ENCODE results near the gene CTLA4. TPM values are rescaled to one million over a fixed set of nuclear protein-coding genes. Genes with fewer than 3 reads are reported as not detected.

CTLA4 gene
- total RNA-seq, result not detected

DNA sequence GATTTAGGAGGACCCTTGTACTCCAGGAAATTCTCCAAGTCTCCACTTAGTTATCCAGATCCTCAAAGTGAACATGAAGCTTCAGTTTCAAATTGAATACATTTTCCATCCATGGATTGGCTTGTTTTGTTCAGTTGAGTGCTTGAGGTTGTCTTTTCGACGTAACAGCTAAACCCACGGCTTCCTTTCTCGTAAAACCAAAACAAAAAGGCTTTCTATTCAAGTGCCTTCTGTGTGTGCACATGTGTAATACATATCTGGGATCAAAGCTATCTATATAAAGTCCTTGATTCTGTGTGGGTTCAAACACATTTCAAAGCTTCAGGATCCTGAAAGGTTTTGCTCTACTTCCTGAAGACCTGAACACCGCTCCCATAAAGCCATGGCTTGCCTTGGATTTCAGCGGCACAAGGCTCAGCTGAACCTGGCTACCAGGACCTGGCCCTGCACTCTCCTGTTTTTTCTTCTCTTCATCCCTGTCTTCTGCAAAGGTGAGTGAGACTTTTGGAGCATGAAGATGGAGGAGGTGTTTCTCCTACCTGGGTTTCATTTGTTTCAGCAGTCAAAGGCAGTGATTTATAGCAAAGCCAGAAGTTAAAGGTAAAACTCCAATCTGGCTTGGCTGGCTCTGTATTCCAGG is at the start of gene CTLA4:
CTLA4 (plus strand) TSS at position 211 of the 640 bp plus-strand sequence; CDS start at position 383, 172 bp downstream.
- Histone ChIP-seq H3K9ac (ENCODE audit: low read depth in 1 of 3, low read length in 3 of 3) (no peak within 1 kb of the TSS), H3K36me3 (ENCODE audit: control insufficient read depth in 3 of 3, insufficient read depth in 3 of 3, low read length in 3 of 3) (no peaks in the 10 kb centered on the region), H3K4me3 (ENCODE audit: low read length in 3 of 3) (no peak within 1 kb of the TSS), H3K9me3 (ENCODE audit: control insufficient read depth in 3 of 3, low read length in 3 of 3) (no peaks in the 10 kb centered on the region), H3K4me1 (ENCODE audit: control insufficient read depth in 3 of 3, insufficient read depth in 3 of 3, low read length in 3 of 3) (peaks cover 0 to 4% (median 0%) of the 10 kb centered on the region in 3 donors), H3K27me3 (ENCODE audit: control insufficient read depth in 3 of 3, insufficient read depth in 3 of 3, low read length in 3 of 3) (no peaks in the 10 kb centered on the region), H3K27ac (ENCODE audit: low read depth, low read length) (no peak within 1 kb of the TSS)

DNA sequence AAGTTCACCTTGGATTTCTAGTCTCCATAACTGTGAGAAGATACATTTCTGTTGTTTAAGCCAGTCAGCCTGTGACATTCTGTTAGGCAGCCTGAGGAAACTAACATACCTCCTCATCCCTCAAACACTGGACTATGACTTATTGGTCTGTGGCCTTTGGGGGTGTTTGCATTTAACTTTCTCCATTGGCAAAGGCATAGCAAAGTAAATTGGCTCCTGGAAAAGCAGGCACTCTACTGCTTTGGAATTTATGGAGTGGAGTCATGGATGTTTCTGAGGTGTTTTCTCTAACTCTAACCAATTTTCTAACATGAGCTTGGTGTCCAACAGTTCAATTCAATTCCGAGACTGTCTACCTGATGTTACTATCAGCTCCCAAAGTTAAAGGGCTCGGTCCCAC is 48.9 kb upstream of the CTLA4 start:
- Histone ChIP-seq H3K36me3 (ENCODE audit: control insufficient read depth in 3 of 3, insufficient read depth in 3 of 3, low read length in 3 of 3) (no peaks in the 10 kb centered on the region), H3K9me3 (ENCODE audit: control insufficient read depth in 3 of 3, low read length in 3 of 3) (no peaks in the 10 kb centered on the region), H3K4me3 (ENCODE audit: low read length in 3 of 3) (no peak overlapping the region), H3K27ac (ENCODE audit: low read depth, low read length) (no peak overlapping the region), H3K27me3 (ENCODE audit: control insufficient read depth in 3 of 3, insufficient read depth in 3 of 3, low read length in 3 of 3) (no peaks in the 10 kb centered on the region), H3K9ac (ENCODE audit: low read depth in 1 of 3, low read length in 3 of 3) (no peak overlapping the region), H3K4me1 (ENCODE audit: control insufficient read depth in 3 of 3, insufficient read depth in 3 of 3, low read length in 3 of 3) (peaks cover 23 to 37% (median 30%) of the 10 kb centered on the region in 3 donors)

DNA sequence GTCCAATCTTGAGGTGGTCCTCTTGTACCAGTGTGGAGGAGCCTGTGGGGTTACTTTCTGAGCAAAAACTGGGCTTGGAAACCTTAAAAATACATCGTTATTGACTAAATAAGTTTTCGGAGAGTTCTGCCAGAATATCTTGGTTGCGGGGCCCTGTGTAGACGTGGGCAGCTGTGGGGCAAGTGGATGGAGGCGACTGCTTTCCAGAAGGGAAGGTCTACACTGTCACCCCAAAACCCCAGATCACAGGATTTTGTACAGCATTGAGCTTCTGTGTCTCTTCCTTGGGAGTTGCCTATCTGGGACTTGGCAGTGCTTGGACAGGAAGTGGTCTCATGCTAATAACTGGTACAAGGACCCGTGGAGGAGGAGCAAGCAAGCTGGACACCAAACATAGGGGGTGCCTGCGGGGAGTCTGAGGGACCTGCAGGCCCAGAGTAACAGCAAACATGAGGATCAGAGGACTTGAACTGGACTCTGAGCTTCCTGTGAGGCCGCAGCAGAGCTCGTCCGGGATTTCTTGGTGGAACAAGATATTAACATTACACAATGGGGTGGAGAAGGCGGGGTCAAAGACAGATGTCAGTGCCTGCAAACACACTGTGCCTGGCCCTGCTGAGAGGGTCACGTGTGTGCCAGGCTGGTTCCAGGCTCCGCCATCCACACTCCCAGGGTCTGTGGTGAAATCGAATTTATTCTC is 48.0 kb upstream of the CTLA4 start:
- Histone ChIP-seq H3K27ac (ENCODE audit: low read depth, low read length) (no peak overlapping the region), H3K4me3 (ENCODE audit: low read length in 3 of 3) (no peak overlapping the region), H3K4me1 (ENCODE audit: control insufficient read depth in 3 of 3, insufficient read depth in 3 of 3, low read length in 3 of 3) (peaks cover 23 to 37% (median 30%) of the 10 kb centered on the region in 3 donors), H3K9ac (ENCODE audit: low read depth in 1 of 3, low read length in 3 of 3) (no peak overlapping the region), H3K36me3 (ENCODE audit: control insufficient read depth in 3 of 3, insufficient read depth in 3 of 3, low read length in 3 of 3) (no peaks in the 10 kb centered on the region), H3K9me3 (ENCODE audit: control insufficient read depth in 3 of 3, low read length in 3 of 3) (no peaks in the 10 kb centered on the region), H3K27me3 (ENCODE audit: control insufficient read depth in 3 of 3, insufficient read depth in 3 of 3, low read length in 3 of 3) (no peaks in the 10 kb centered on the region)

DNA sequence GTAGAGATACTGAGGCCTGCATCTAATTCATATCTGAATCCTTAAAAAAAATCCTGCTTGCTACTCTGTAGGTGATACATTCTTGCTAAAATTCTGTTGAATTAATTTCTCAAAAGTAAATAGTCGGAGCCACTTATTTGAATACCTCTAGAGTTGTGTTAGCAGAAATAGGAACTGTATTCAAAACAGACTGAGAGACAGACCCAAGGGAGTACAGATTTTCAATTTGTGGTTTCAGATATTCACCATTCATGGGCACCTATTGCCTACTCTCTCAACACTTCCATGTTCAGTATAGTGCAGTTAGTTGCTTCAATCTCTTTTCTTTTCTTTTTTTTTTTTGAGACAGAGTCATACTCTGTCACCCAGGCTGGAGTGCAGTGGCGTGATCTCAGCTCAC is 46.6 kb upstream of the CTLA4 start:
- Histone ChIP-seq H3K36me3 (ENCODE audit: control insufficient read depth in 3 of 3, insufficient read depth in 3 of 3, low read length in 3 of 3) (no peaks in the 10 kb centered on the region), H3K9me3 (ENCODE audit: control insufficient read depth in 3 of 3, low read length in 3 of 3) (no peaks in the 10 kb centered on the region), H3K4me3 (ENCODE audit: low read length in 3 of 3) (no peak overlapping the region), H3K4me1 (ENCODE audit: control insufficient read depth in 3 of 3, insufficient read depth in 3 of 3, low read length in 3 of 3) (peaks cover 19 to 26% (median 25%) of the 10 kb centered on the region in 3 donors), H3K27ac (ENCODE audit: low read depth, low read length) (no peak overlapping the region), H3K27me3 (ENCODE audit: control insufficient read depth in 3 of 3, insufficient read depth in 3 of 3, low read length in 3 of 3) (no peaks in the 10 kb centered on the region), H3K9ac (ENCODE audit: low read depth in 1 of 3, low read length in 3 of 3) (no peak overlapping the region)

DNA sequence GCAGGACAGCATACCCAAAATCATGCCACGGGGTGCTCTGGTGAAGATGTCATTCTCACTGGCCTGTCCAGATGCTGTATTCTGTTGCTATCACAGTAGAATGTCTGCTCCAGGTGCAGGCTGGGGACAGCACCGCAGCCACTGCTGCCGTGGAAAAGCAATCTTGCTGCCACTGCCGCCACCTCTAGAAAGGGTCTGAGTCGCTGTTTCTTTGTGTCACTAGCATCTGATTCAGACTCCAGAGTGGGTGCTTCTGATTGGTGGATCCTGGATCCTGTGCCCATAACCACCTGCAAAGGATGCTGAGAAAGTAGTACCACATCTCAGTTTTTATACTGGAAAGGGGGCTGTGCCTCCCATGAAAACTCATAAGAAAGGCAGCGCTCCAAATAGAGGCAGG is 45.3 kb upstream of the CTLA4 start:
- no peak overlapping the region for H3K4me3 ChIP-seq (ENCODE audit: low read length in 3 of 3)
- H3K4me1 ChIP-seq (ENCODE audit: control insufficient read depth in 3 of 3, insufficient read depth in 3 of 3, low read length in 3 of 3), result peaks cover 7 to 15% (median 13%) of the 10 kb centered on the region in 3 donors
- no peak overlapping the region for H3K9ac ChIP-seq (ENCODE audit: low read depth in 1 of 3, low read length in 3 of 3)
- no peaks in the 10 kb centered on the region for H3K27me3 ChIP-seq (ENCODE audit: control insufficient read depth in 3 of 3, insufficient read depth in 3 of 3, low read length in 3 of 3)
- H3K27ac ChIP-seq (ENCODE audit: low read depth, low read length), result no peak overlapping the region
- H3K9me3 ChIP-seq (ENCODE audit: control insufficient read depth in 3 of 3, low read length in 3 of 3), result no peaks in the 10 kb centered on the region
- H3K36me3 ChIP-seq (ENCODE audit: control insufficient read depth in 3 of 3, insufficient read depth in 3 of 3, low read length in 3 of 3), result no peaks in the 10 kb centered on the region

DNA sequence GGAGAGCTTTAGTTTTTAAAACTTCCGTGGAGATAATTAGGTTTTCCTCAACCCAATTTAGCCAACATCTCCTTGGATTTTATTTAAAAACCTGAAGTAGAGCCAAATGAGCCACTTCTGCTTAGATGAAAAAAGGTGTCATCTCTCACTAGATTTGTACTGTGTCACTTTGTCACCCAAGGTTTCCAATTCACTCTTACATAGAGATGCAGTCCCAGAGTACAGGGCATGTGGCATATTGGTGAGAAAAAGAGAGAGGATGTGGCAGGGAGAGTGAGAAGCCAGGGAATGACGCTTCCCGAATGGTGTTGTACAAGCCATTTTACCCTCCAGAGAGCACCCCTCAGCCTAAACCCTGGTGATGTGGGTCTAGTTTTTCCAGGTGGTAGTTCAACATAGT is 44.4 kb upstream of the CTLA4 start:
- Histone ChIP-seq H3K36me3 (ENCODE audit: control insufficient read depth in 3 of 3, insufficient read depth in 3 of 3, low read length in 3 of 3) (no peaks in the 10 kb centered on the region), H3K27me3 (ENCODE audit: control insufficient read depth in 3 of 3, insufficient read depth in 3 of 3, low read length in 3 of 3) (no peaks in the 10 kb centered on the region), H3K9ac (ENCODE audit: low read depth in 1 of 3, low read length in 3 of 3) (no peak overlapping the region), H3K4me3 (ENCODE audit: low read length in 3 of 3) (no peak overlapping the region), H3K4me1 (ENCODE audit: control insufficient read depth in 3 of 3, insufficient read depth in 3 of 3, low read length in 3 of 3) (peaks cover 5 to 6% (median 6%) of the 10 kb centered on the region in 3 donors), H3K27ac (ENCODE audit: low read depth, low read length) (no peak overlapping the region), H3K9me3 (ENCODE audit: control insufficient read depth in 3 of 3, low read length in 3 of 3) (no peaks in the 10 kb centered on the region)

DNA sequence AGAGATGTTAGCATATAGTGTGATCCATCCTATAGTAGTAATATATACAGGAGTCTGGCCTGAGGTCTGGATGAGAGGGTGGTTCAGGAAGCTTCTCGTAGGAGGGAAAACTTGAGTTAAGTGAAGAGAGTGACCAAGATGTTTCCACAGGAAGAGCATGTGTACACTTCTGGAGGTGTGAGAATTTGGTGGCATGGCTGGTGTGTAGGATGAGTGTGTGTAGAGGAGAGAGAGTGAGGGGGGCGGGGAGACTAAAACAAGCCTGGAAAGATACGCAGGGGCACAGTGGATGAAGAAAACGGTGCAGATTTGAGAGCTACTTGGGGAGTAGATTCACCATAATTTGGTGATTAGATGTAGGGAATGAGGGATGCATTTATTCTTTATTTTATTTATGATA is 43.5 kb upstream of the CTLA4 start:
- H3K4me1 ChIP-seq (ENCODE audit: control insufficient read depth in 3 of 3, insufficient read depth in 3 of 3, low read length in 3 of 3), result peaks cover 5 to 6% (median 6%) of the 10 kb centered on the region in 3 donors
- no peak overlapping the region for H3K9ac ChIP-seq (ENCODE audit: low read depth in 1 of 3, low read length in 3 of 3)
- H3K27ac ChIP-seq (ENCODE audit: low read depth, low read length), result no peak overlapping the region
- H3K36me3 ChIP-seq (ENCODE audit: control insufficient read depth in 3 of 3, insufficient read depth in 3 of 3, low read length in 3 of 3), result no peaks in the 10 kb centered on the region
- no peaks in the 10 kb centered on the region for H3K27me3 ChIP-seq (ENCODE audit: control insufficient read depth in 3 of 3, insufficient read depth in 3 of 3, low read length in 3 of 3)
- H3K4me3 ChIP-seq (ENCODE audit: low read length in 3 of 3), result no peak overlapping the region
- H3K9me3 ChIP-seq (ENCODE audit: control insufficient read depth in 3 of 3, low read length in 3 of 3), result no peaks in the 10 kb centered on the region

DNA sequence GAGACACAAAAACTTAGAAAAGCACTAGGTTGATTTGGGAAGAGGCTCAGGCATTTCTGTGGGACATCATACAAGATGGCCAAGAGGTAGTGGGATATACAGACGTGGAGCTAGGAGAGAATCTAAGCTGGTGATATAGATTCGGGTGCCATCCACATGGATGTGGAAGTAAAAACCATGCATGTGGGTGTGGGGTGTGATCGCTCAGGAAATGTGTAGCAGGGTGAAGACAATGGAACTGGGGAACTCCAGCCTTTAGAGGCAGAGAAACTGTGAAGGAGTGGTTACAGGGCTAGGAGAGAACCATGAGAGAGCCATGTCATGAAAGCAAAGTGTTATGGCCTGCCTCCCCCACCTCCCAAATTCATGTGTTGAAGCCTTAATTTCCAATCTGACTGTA is 43.0 kb upstream of the CTLA4 start:
- Histone ChIP-seq H3K9ac (ENCODE audit: low read depth in 1 of 3, low read length in 3 of 3) (no peak overlapping the region), H3K4me1 (ENCODE audit: control insufficient read depth in 3 of 3, insufficient read depth in 3 of 3, low read length in 3 of 3) (peaks cover 2 to 4% (median 3%) of the 10 kb centered on the region in 3 donors), H3K27me3 (ENCODE audit: control insufficient read depth in 3 of 3, insufficient read depth in 3 of 3, low read length in 3 of 3) (no peaks in the 10 kb centered on the region), H3K27ac (ENCODE audit: low read depth, low read length) (no peak overlapping the region), H3K4me3 (ENCODE audit: low read length in 3 of 3) (no peak overlapping the region), H3K9me3 (ENCODE audit: control insufficient read depth in 3 of 3, low read length in 3 of 3) (no peaks in the 10 kb centered on the region), H3K36me3 (ENCODE audit: control insufficient read depth in 3 of 3, insufficient read depth in 3 of 3, low read length in 3 of 3) (no peaks in the 10 kb centered on the region)

DNA sequence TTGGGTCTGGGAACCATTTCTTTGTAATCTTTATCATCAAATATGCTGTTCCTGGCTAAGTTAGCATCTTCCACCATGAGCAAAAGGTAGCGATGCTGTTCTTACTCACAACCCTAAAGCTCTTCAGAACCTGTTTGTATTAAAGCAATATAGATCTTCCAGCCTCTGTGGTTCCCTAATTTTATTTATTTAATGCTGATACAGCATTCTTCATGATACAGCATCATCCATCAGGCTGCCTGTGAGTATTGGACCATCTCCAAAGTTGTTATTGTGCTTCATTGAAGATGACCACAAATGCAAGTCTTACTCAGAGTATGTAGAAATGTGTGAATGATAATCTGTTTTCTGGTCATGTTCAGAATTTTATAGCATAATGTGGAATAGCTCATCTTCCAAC is 40.9 kb upstream of the CTLA4 start:
- no peaks in the 10 kb centered on the region for H3K4me1 ChIP-seq (ENCODE audit: control insufficient read depth in 3 of 3, insufficient read depth in 3 of 3, low read length in 3 of 3)
- no peak overlapping the region for H3K27ac ChIP-seq (ENCODE audit: low read depth, low read length)
- H3K9me3 ChIP-seq (ENCODE audit: control insufficient read depth in 3 of 3, low read length in 3 of 3), result no peaks in the 10 kb centered on the region
- H3K36me3 ChIP-seq (ENCODE audit: control insufficient read depth in 3 of 3, insufficient read depth in 3 of 3, low read length in 3 of 3), result no peaks in the 10 kb centered on the region
- no peaks in the 10 kb centered on the region for H3K27me3 ChIP-seq (ENCODE audit: control insufficient read depth in 3 of 3, insufficient read depth in 3 of 3, low read length in 3 of 3)
- H3K4me3 ChIP-seq (ENCODE audit: low read length in 3 of 3), result no peak overlapping the region
- no peak overlapping the region for H3K9ac ChIP-seq (ENCODE audit: low read depth in 1 of 3, low read length in 3 of 3)

DNA sequence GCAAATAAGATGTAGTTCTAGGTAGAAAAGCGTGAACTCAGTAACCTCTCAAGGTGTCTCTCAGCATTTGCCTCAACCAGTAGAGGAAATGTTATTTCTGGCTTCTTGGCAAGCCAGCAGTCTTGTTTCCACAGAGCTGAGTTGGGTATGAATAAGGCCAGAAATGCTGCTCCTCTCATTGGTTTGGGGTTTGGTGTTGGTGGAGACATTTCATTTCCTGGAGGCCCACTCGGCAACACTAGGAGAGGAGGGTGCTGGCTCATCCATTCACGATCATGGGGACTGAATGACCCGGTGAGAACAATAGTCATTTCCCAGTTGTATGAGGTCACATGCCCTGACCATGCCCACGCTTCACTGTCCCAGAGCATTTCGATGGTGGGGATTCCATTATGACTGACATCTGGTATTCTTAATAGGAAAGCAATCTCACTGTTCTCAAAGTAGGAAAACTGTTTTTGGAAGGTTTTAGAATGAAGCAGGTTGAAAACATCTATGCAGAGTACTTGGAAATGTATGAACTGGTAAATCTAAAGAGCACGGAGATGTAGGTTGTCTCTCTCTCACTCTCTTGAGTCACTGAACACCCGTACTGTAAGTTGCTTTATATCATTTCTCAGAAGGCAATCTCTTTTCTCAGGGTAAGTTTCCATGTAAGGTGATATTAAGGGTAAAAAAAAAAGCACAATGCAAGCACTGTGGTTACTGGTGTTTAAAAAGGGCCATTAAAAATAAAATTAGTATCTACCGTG is 37.1 kb upstream of the CTLA4 start:
- no peaks in the 10 kb centered on the region for H3K4me1 ChIP-seq (ENCODE audit: control insufficient read depth in 3 of 3, insufficient read depth in 3 of 3, low read length in 3 of 3)
- no peaks in the 10 kb centered on the region for H3K36me3 ChIP-seq (ENCODE audit: control insufficient read depth in 3 of 3, insufficient read depth in 3 of 3, low read length in 3 of 3)
- no peaks in the 10 kb centered on the region for H3K27me3 ChIP-seq (ENCODE audit: control insufficient read depth in 3 of 3, insufficient read depth in 3 of 3, low read length in 3 of 3)
- no peak overlapping the region for H3K9ac ChIP-seq (ENCODE audit: low read depth in 1 of 3, low read length in 3 of 3)
- H3K4me3 ChIP-seq (ENCODE audit: low read length in 3 of 3), result no peak overlapping the region
- H3K9me3 ChIP-seq (ENCODE audit: control insufficient read depth in 3 of 3, low read length in 3 of 3), result no peaks in the 10 kb centered on the region
- no peak overlapping the region for H3K27ac ChIP-seq (ENCODE audit: low read depth, low read length)
